ENCODE measurements around the gene UBA3. TPM values are rescaled to one million over a fixed set of nuclear protein-coding genes. Genes with fewer than 3 reads are reported as not detected.

UBA3 gene
- total and polyA plus RNA-seq, 2 donors (not counting 3 experiments of a cell fraction or from before 2014, with no cell fraction given), result 39.4 to 84.6 TPM

DNA sequence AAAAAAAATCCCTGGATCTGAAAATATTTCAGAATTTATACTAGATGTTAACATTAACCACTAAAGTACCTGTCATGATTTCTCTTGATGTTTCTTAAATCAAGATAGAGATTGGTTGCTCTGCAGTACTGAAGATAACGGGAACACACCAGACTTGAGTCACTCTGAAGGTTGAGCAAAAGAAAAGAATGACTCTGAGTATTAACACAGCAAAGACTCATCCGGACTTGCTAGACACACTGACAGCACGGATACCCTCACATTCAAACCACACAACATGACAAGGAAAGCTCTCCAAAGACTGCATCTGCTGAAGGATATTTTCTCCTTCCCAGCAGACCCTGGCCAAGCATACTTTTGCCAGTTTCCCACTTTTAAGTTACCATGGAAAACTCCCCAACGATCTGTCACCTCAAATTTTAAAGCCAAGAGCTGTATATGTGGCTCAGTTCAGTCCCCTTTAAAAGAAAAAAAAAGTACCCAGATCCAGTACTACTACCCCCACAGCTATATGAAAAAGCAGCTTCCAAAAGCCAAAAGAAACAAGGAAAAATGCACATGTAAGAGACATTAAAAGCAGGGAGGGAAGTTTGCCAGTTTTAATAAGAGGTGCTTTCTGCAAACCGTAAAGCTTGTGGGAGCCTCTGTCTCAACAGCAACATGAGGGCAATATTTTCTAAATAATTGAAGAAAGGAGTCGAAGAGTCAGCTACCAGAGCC is 74.9 kb downstream of the UBA3 start:
- no TSS peak for BruUV-seq (replicated peaks)
- CTCF ChIA-PET, result no interaction called here

More for the DNA sequence above, 74.9 kb downstream of the UBA3 start:
- H3K27ac ChIP-seq (ENCODE audit: insufficient read depth, low read depth, low read length), result no peak overlapping the region
- FAIRE-seq, result no peak
- intact Hi-C loops (cut with micrococcal nuclease) (no loop called here), dilution Hi-C loops (cut with MboI; ENCODE audit: extremely low pct_ligation_motif_present, low sequenced_read_pairs) (no loop called here)
- H3K4me2 ChIP-seq (ENCODE audit: insufficient read depth, low read length), result no peak overlapping the region
- peaks cover 18% of the 10 kb centered on the region for H3K4me1 ChIP-seq (ENCODE audit: control insufficient read depth, extremely low read depth, insufficient read depth, low read length)
- no peaks in the 10 kb centered on the region for H3K9me3 ChIP-seq (replicated peaks; ENCODE audit: control insufficient read depth, insufficient read depth, low read length)
- H3K27me3 ChIP-seq (ENCODE audit: control insufficient read depth in 2 of 2, insufficient read depth in 2 of 2, low read length in 2 of 2), result no peaks in the 10 kb centered on the region
- H3K79me2 ChIP-seq (ENCODE audit: control insufficient read depth, insufficient read depth, low read length), result no peaks in the 10 kb centered on the region
- H3K4me3 ChIP-seq (replicated peaks in 1 of 3; ENCODE audit: insufficient read depth in 1 of 3, low read depth in 1 of 3, low read length in 3 of 3), result no peak overlapping the region
- H2AFZ ChIP-seq (ENCODE audit: low read depth, low read length), result no peak overlapping the region
- no peaks in the 10 kb centered on the region for H4K20me1 ChIP-seq (replicated peaks; ENCODE audit: control insufficient read depth, extremely low read depth, insufficient read depth, low read length)
- peaks cover 24 to 29% of the 10 kb centered on the region in 2 experiments for H3K36me3 ChIP-seq (ENCODE audit: control insufficient read depth in 2 of 2, extremely low read depth in 1 of 2, insufficient read depth in 2 of 2, low read length in 2 of 2)
- POLR2A ChIA-PET, result no interaction called here
- H3K9me1 ChIP-seq (replicated peaks; ENCODE audit: control insufficient read depth, extremely low read depth, insufficient read depth, low read length), result no peaks in the 10 kb centered on the region
- no peak for DNase-seq (ENCODE audit: low read depth, low spot score)
- TF ChIP-seq, protein P1, sequence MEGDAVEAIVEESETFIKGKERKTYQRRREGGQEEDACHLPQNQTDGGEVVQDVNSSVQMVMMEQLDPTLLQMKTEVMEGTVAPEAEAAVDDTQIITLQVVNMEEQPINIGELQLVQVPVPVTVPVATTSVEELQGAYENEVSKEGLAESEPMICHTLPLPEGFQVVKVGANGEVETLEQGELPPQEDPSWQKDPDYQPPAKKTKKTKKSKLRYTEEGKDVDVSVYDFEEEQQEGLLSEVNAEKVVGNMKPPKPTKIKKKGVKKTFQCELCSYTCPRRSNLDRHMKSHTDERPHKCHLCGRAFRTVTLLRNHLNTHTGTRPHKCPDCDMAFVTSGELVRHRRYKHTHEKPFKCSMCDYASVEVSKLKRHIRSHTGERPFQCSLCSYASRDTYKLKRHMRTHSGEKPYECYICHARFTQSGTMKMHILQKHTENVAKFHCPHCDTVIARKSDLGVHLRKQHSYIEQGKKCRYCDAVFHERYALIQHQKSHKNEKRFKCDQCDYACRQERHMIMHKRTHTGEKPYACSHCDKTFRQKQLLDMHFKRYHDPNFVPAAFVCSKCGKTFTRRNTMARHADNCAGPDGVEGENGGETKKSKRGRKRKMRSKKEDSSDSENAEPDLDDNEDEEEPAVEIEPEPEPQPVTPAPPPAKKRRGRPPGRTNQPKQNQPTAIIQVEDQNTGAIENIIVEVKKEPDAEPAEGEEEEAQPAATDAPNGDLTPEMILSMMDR (IDR thresholded peaks at IDR 0.05; ENCODE audit: extremely low read depth in 1 of 2, insufficient read depth in 1 of 2, low read depth in 1 of 2, low read length in 2 of 2), result no peak
- TF ChIP-seq, protein P2, sequence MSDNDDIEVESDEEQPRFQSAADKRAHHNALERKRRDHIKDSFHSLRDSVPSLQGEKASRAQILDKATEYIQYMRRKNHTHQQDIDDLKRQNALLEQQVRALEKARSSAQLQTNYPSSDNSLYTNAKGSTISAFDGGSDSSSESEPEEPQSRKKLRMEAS (IDR thresholded peaks at IDR 0.05; ENCODE audit: insufficient read depth, insufficient read length), result no peak
- TF ChIP-seq POLR2A (IDR thresholded peaks at IDR 0.05; ENCODE audit: low read depth, low read length) (no peak), JUN (IDR thresholded peaks at IDR 0.05; ENCODE audit: borderline replicate concordance, insufficient read depth, insufficient read length, low read depth) (no peak), GATA2 (IDR thresholded peaks at IDR 0.05; ENCODE audit: insufficient read depth, insufficient read length, low read depth, low read length) (no peak), FOS (IDR thresholded peaks at IDR 0.05; ENCODE audit: borderline replicate concordance, insufficient read depth, low read length) (no peak), EZH2 (IDR thresholded peaks at IDR 0.05; ENCODE audit: borderline replicate concordance, low read depth, low read length, severe bottlenecking) (no peak)
- no peak overlapping the region for H3K9ac ChIP-seq (replicated peaks; ENCODE audit: extremely low read depth, insufficient read depth, low read length)

MicroRNA genes within 50 kb of the gene (microRNA counts, 767-probe panel; counts per million panel counts)
- microRNA hsa-miR-3136-5p, result 723 counts per million, percentile 96 among the panel's probes with 10 or more counts

Small RNA genes lying within 50 kb of the gene (microRNA-seq; reads per million reads assigned to microRNA genes)
- 3.8 reads per million, percentile 3 among the genes with 10 or more reads in this experiment for gene MIR3136 (ENCODE audit: borderline number of aligned reads, borderline replicate concordance)

Small RNA genes lying within 50 kb of the gene (small RNA-seq; reads per million reads assigned to genes)
- not detected for gene MIR3136 (ENCODE audit: insufficient read depth, insufficient read length, low read depth, low replicate concordance)

Other genes with a start within 250 kb of the UBA3 start
- gene TAFA4, start 147.8 kb downstream of the UBA3 start, total RNA-seq, result not detected in 2 replicates
- 0.06 TPM in 1 of 2 replicates, not detected in the other for gene TAFA4, start 147.8 kb downstream of the UBA3 start, polyA plus RNA-seq
- gene EOGT, start 66.7 kb downstream of the UBA3 start, total RNA-seq, result 99.4 and 103 TPM in 2 replicates
- gene EOGT, start 66.7 kb downstream of the UBA3 start, polyA plus RNA-seq, result 31.4 and 35.6 TPM in 2 replicates
- gene TMF1, start 28.0 kb downstream of the UBA3 start, total RNA-seq, result 32.3 and 32.7 TPM in 2 replicates
- 2.5 and 3.7 TPM in 2 replicates for gene TMF1, start 28.0 kb downstream of the UBA3 start, polyA plus RNA-seq
- gene ARL6IP5, start 4.6 kb upstream of the UBA3 start, total RNA-seq, result 111 and 116 TPM in 2 replicates
- gene ARL6IP5, start 4.6 kb upstream of the UBA3 start, polyA plus RNA-seq, result 96.9 and 129 TPM in 2 replicates
- not detected in 2 replicates for gene LMOD3, start 42.2 kb upstream of the UBA3 start, total RNA-seq
- not detected in 2 replicates for gene LMOD3, start 42.2 kb upstream of the UBA3 start, polyA plus RNA-seq

All from endothelial cell of umbilical vein (primary cell).